Transverse colon (tissue), 4 donors: ENCODE results near the gene FUOM. TPM values are rescaled to one million over a fixed set of nuclear protein-coding genes. Genes with fewer than 3 reads are reported as not detected.

Experiments used
- DNase-seq: peaks from one replicate; pipeline ENCODE4 v3.0.0-alpha.2; 2019
- H3K27ac ChIP-seq, 4 donors: fragments of 200-600 bp; sonication (generic); 2 replicates each; pipeline ENCODE4 v1.5.1; 2016 to 2018; ENCODE audit warnings: inconsistent platforms in 4 of 4
- H3K27me3 ChIP-seq: fragments of 200-600 bp; sonication (generic); 2 replicates; pipeline ENCODE4 v1.5.1; 2017; ENCODE audit warnings: inconsistent platforms
- H3K36me3 ChIP-seq, 4 donors: fragments of 200-600 bp; sonication (generic); 2 replicates each; pipeline ENCODE4 v1.5.1; 2017 to 2019; ENCODE audit warnings: inconsistent platforms in 4 of 4
- H3K4me1 ChIP-seq, 4 donors: fragments of 200-600 bp; sonication (generic); 2 replicates each; pipeline ENCODE4 v1.5.1; 2017 to 2020; ENCODE audit warnings: inconsistent platforms in 4 of 4
- H3K4me3 ChIP-seq, 4 donors: fragments of 200-600 bp; sonication (generic); 1 replicate in 1 of 4; 2 replicates in 3 of 4; pipeline versions ENCODE4 v1.5.1 to v1.6.1; 2017 to 2019; ENCODE audit warnings: inconsistent platforms in 4 of 4
- H3K9me3 ChIP-seq, 2 donors: fragments of 200-600 bp; sonication (generic); 2 replicates each; pipeline ENCODE4 v1.5.1; 2017 to 2019; ENCODE audit warnings: inconsistent platforms in 2 of 2
- CTCF ChIP-seq, 5 experiments: fragments of 200-600 bp in 3 of 5; fragments of 450-650 bp in 2 of 5; sonication (generic) in 3 of 5; IDR thresholded peaks; 1 replicate in 2 of 5; 2 replicates in 3 of 5; pipeline ENCODE4 v1.5.1; 2016 to 2017; ENCODE audit warnings: antibody characterized with exemption in 5 of 5, inconsistent platforms in 3 of 5, mild to moderate bottlenecking in 2 of 5, moderate library complexity in 1 of 5
- EP300 ChIP-seq: sonication (generic); formaldehyde crosslinking; IDR thresholded peaks from one replicate; pipeline ENCODE4 v1.6.1; 2017; ENCODE audit warnings: antibody characterized with exemption, low read depth
- POLR2A ChIP-seq: fragments of 450-650 bp; IDR thresholded peaks from one replicate; pipeline ENCODE4 v1.6.1; 2016; ENCODE audit warnings: antibody characterized with exemption, mild to moderate bottlenecking, moderate library complexity
- POLR2AphosphoS5 ChIP-seq, 3 donors: sonication (generic); formaldehyde crosslinking; IDR thresholded peaks; one replicate each; pipeline ENCODE4 v1.6.1; 2016; ENCODE audit warnings: antibody characterized with exemption in 3 of 3
- WGBS, 2 donors: methylation state at CpG; one replicate each; pipeline ENCODE4 v1.1.5; 2018; ENCODE audit warnings: low coverage in 1 of 2; 5-methylcytosine and 5-hydroxymethylcytosine counted together
- in situ Hi-C, 4 donors: fragments of 200-750 bp; cut with MboI; loops; one replicate each; pipeline versions ENCODE4 v1.15.0 to v1.15.1; 2017; ENCODE audit warnings: low sequenced_read_pairs in 3 of 4, low pct_ligation_motif_present in 1 of 4, low pct_unique_long_range_greater_than_20kb in 1 of 4
- intact Hi-C: fragments of 100-400 bp; cut with DNase I; formaldehyde crosslinking; loops from one replicate; pipeline ENCODE4 v1.15.1; 2023; ENCODE audit warnings: low total_unique reads
- total RNA-seq, 4 donors: library from RNA; depleted of rRNA; stranded (reverse); fragments of >200 nt; gene quantifications; one replicate each; pipeline ENCODE4 v1.1.0, GENCODE V29; 2016

Gene FUOM
- total RNA-seq, 4 donors from 2014 or later = 1.2 to 43.3 (median 28.8) TPM

DNA sequence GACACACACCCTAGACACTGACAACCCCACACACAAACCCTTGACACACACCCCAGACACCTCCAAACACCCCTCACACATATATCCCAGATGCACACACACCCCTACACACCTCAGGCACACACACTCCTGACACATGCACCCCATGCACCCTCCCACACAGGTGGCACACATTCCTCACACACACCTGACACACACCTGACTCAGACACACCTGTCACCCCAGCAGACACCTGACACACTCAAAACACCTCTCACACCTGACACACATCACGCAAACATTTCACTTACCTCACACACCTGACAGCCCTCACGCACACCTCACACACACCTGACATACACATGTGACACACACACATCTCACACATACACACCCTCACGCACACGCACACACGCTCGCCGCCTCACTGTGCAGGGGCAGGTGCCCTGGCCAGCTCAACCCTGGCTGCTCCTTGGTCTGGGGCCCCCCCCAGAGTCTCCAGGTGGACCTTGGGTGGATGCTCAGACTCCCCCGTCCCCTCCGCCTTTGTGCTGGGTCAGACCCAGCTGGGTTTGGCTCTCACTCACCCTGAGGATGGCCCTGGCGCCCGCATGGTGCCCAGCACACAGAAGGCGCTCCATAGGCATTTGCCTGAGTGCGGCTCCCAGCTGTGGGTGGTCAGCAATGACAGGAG, 18.0 kb downstream of the FUOM start:
- H3K36me3 ChIP-seq = no peaks in the 10 kb centered on the region
- no peak overlapping the region for H3K4me3 ChIP-seq
- H3K9me3 ChIP-seq = no peaks in the 10 kb centered on the region
- in situ Hi-C loops = no loop called here
- intact Hi-C loops = no loop called here
- DNase-seq = no peak
- TF ChIP-seq POLR2AphosphoS5 (IDR thresholded peaks at IDR 0.05) (no peak), CTCF (IDR thresholded peaks at IDR 0.05) (no peak), POLR2A (no peak), EP300 (no peak)
- H3K27ac ChIP-seq = no peak overlapping the region
- peaks cover 53% of the 10 kb centered on the region for H3K27me3 ChIP-seq
- 76 to 89% methylated on average over 2 to 13 of the region's 13 CpGs for WGBS, 2 donors
- peaks cover 14 to 20% (median 19%) of the 10 kb centered on the region in 4 donors for H3K4me1 ChIP-seq

GRCh38 chr10:133338080-133339071, 19.4 kb downstream of the FUOM start:
- in situ Hi-C loops = no loop called here
- H3K27me3 ChIP-seq = peaks cover 50% of the 10 kb centered on the region
- intact Hi-C loops = no loop called here

GRCh38 chr10:133337370-133337725, 20.5 kb downstream of the FUOM start:
- in situ Hi-C loops = no loop called here
- 59% methylated on average over 3 of the region's 3 CpGs; no CpG with 5 or more reads in 1 of the 2 donors for WGBS, 2 donors
- Histone ChIP-seq H3K4me1 (peaks cover 14 to 21% (median 20%) of the 10 kb centered on the region in 4 donors), H3K27ac (no peak overlapping the region), H3K27me3 (peaks cover 54% of the 10 kb centered on the region), H3K9me3 (no peaks in the 10 kb centered on the region), H3K4me3 (no peak overlapping the region), H3K36me3 (no peaks in the 10 kb centered on the region)
- no peak for DNase-seq
- intact Hi-C loops = no loop called here
- TF ChIP-seq EP300 = no peak
- no peak for TF ChIP-seq POLR2AphosphoS5 (IDR thresholded peaks at IDR 0.05)
- TF ChIP-seq POLR2A = no peak
- TF ChIP-seq CTCF (IDR thresholded peaks at IDR 0.05) = no peak

More at GRCh38 chr10:133338080-133339071, 19.4 kb downstream of the FUOM start:
- Histone ChIP-seq H3K36me3 (no peaks in the 10 kb centered on the region), H3K4me3 (no peak overlapping the region), H3K4me1 (peaks cover 14 to 21% (median 20%) of the 10 kb centered on the region in 4 donors), H3K9me3 (no peaks in the 10 kb centered on the region), H3K27ac (no peak overlapping the region)
- 70 to 71% methylated on average over 5 to 10 of the region's 10 CpGs for WGBS, 2 donors
- TF ChIP-seq EP300 = no peak
- DNase-seq = no peak

GRCh38 chr10:133336577-133337369, 21.0 kb downstream of the FUOM start, which contains the start of gene CALY:
CALY (minus strand) TSS chr10:133336896; CDS start chr10:133328989, 7,907 bp downstream.
- no peak for TF ChIP-seq POLR2AphosphoS5 (IDR thresholded peaks at IDR 0.05)
- TF ChIP-seq EP300 = no peak
- no peak for TF ChIP-seq POLR2A
- TF ChIP-seq CTCF (IDR thresholded peaks at IDR 0.05) = no peak
- in situ Hi-C loops = no loop called here
- Histone ChIP-seq H3K9me3 (no peaks in the 10 kb centered on the region), H3K4me3 (peak within 1 kb of the TSS; percentile 8 to 36 (median 19)), H3K27ac (no peak within 1 kb of the TSS), H3K4me1 (peaks cover 14 to 21% (median 20%) of the 10 kb centered on the region in 4 donors), H3K36me3 (no peaks in the 10 kb centered on the region), H3K27me3 (peaks cover 57% of the 10 kb centered on the region)
- 5% methylated on average over 43 of the region's 63 CpGs; no CpG with 5 or more reads in 1 of the 2 donors for WGBS, 2 donors
- intact Hi-C loops = no loop called here
- peak; percentile 62 for DNase-seq
